ENCODE results near the gene RAB1B.

Gene RAB1B

GRCh38 chr11:66287211-66287888 is 18.9 kb downstream of the RAB1B start:
- DNase-seq (no peak), ATAC-seq (replicated peaks) (no peak)
- H3K27ac Mint-ChIP-seq, result no peak overlapping the region
- H3K36me3 Mint-ChIP-seq (ENCODE audit: insufficient read depth), result peaks cover 38% of the 10 kb centered on the region
- H3K4me3 Mint-ChIP-seq, result peak overlapping the region; percentile 87 to 89
- peaks cover 1 to 3% of the 10 kb centered on the region in 2 donors for H3K27me3 Mint-ChIP-seq
- H3K4me1 Mint-ChIP-seq (ENCODE audit: low read depth in 2 of 2), result peaks cover 36 to 40% of the 10 kb centered on the region in 2 donors
- H3K9me3 Mint-ChIP-seq, result no peaks in the 10 kb centered on the region

- Mint-ChIP-seq H3K27me3 (peaks cover 9 to 10% of the 10 kb centered on the region in 2 donors), H3K4me1 (ENCODE audit: low read depth in 2 of 2) (peaks cover 34 to 39% of the 10 kb centered on the region in 2 donors), H3K4me3 (peak overlapping the region; percentile 87 to 89), H3K27ac (peak overlapping the region; percentile 89 to 93), H3K36me3 (ENCODE audit: insufficient read depth) (peaks cover 30% of the 10 kb centered on the region), H3K9me3 (no peaks in the 10 kb centered on the region)
- DNase-seq (no peak), ATAC-seq (replicated peaks) (no peak)
Observed at GRCh38 chr11:66287889-66288670, 19.6 kb downstream of the RAB1B start.

GRCh38 chr11:66288671-66289547 is 20.5 kb downstream of the RAB1B start, which contains the start of gene YIF1A:
YIF1A (minus strand) TSS chr11:66289143; CDS start chr11:66288985, 158 bp downstream.
- H3K4me1 Mint-ChIP-seq (ENCODE audit: low read depth in 2 of 2), result peaks cover 31 to 40% of the 10 kb centered on the region in 2 donors

GRCh38 chr11:66289548-66290329 is 21.3 kb downstream of the RAB1B start:
- ATAC-seq (replicated peaks) (peak; percentile 48), DNase-seq (peak in 2 of 3 experiments; percentile 66)
- Mint-ChIP-seq H3K27me3 (peaks cover 16 to 25% of the 10 kb centered on the region in 2 donors), H3K4me1 (ENCODE audit: low read depth in 2 of 2) (peaks cover 31 to 38% of the 10 kb centered on the region in 2 donors), H3K9me3 (no peaks in the 10 kb centered on the region), H3K4me3 (peak overlapping the region; percentile 87 to 89), H3K27ac (peak overlapping the region; percentile 89 to 93), H3K36me3 (ENCODE audit: insufficient read depth) (peaks cover 19% of the 10 kb centered on the region)

More at GRCh38 chr11:66288671-66289547, 20.5 kb downstream of the RAB1B start, which contains the start of gene YIF1A:
- ATAC-seq (replicated peaks), result peak; percentile 88
- H3K9me3 Mint-ChIP-seq, result no peaks in the 10 kb centered on the region
- peak within 1 kb of the TSS; percentile 89 to 93 for H3K27ac Mint-ChIP-seq
- peak; percentile 96 to 98 (median 97) for DNase-seq
- peaks cover 27% of the 10 kb centered on the region for H3K36me3 Mint-ChIP-seq (ENCODE audit: insufficient read depth)
- H3K4me3 Mint-ChIP-seq, result peak within 1 kb of the TSS; percentile 87 to 89
- H3K27me3 Mint-ChIP-seq, result peaks cover 16 to 18% of the 10 kb centered on the region in 2 donors

- Mint-ChIP-seq H3K4me1 (ENCODE audit: low read depth in 2 of 2) (peaks cover 31 to 38% of the 10 kb centered on the region in 2 donors), H3K27me3 (peaks cover 16 to 27% of the 10 kb centered on the region in 2 donors), H3K4me3 (peak overlapping the region; percentile 87 to 89), H3K9me3 (no peaks in the 10 kb centered on the region), H3K36me3 (ENCODE audit: insufficient read depth) (peaks cover 17% of the 10 kb centered on the region), H3K27ac (peak overlapping the region in 1 of 2 donors; percentile 89)
- ATAC-seq (replicated peaks) (no peak), DNase-seq (no peak)
Observed at GRCh38 chr11:66290330-66290621, 21.8 kb downstream of the RAB1B start.

GRCh38 chr11:66291303-66291705 is 22.9 kb downstream of the RAB1B start:
- Mint-ChIP-seq H3K27ac (no peak overlapping the region), H3K36me3 (ENCODE audit: insufficient read depth) (peaks cover 16% of the 10 kb centered on the region), H3K9me3 (no peaks in the 10 kb centered on the region), H3K27me3 (peaks cover 16 to 32% of the 10 kb centered on the region in 2 donors), H3K4me3 (peak overlapping the region in 1 of 2 donors; percentile 89), H3K4me1 (ENCODE audit: low read depth in 2 of 2) (peaks cover 31 to 38% of the 10 kb centered on the region in 2 donors)
- DNase-seq (no peak), ATAC-seq (replicated peaks) (no peak)

GRCh38 chr11:66291706-66292542 is 23.5 kb downstream of the RAB1B start, which contains the start of gene TMEM151A:
TMEM151A (plus strand) TSS chr11:66291894; CDS start chr11:66292014, 120 bp downstream.
- peaks cover 16% of the 10 kb centered on the region for H3K36me3 Mint-ChIP-seq (ENCODE audit: insufficient read depth)
- H3K9me3 Mint-ChIP-seq, result no peaks in the 10 kb centered on the region
- H3K4me1 Mint-ChIP-seq (ENCODE audit: low read depth in 2 of 2), result peaks cover 31 to 35% of the 10 kb centered on the region in 2 donors
- peak within 1 kb of the TSS; percentile 87 to 89 for H3K4me3 Mint-ChIP-seq
- ATAC-seq (replicated peaks) (no peak), DNase-seq (no peak)
- peaks cover 16 to 36% of the 10 kb centered on the region in 2 donors for H3K27me3 Mint-ChIP-seq
- peak within 1 kb of the TSS in 1 of 2 donors; percentile 35 for H3K27ac Mint-ChIP-seq

GRCh38 chr11:66292543-66293332 is 24.3 kb downstream of the RAB1B start:
- Mint-ChIP-seq H3K9me3 (no peaks in the 10 kb centered on the region), H3K4me1 (ENCODE audit: low read depth in 2 of 2) (peaks cover 31 to 35% of the 10 kb centered on the region in 2 donors), H3K27me3 (peaks cover 16 to 36% of the 10 kb centered on the region in 2 donors), H3K27ac (peak overlapping the region in 1 of 2 donors; percentile 35), H3K4me3 (peak overlapping the region; percentile 32 to 37), H3K36me3 (ENCODE audit: insufficient read depth) (peaks cover 13% of the 10 kb centered on the region)
- DNase-seq (no peak), ATAC-seq (replicated peaks) (no peak)

GRCh38 chr11:66293352-66293751 is 24.9 kb downstream of the RAB1B start:
- H3K4me3 Mint-ChIP-seq, result peak overlapping the region; percentile 49 to 59
- peaks cover 7% of the 10 kb centered on the region for H3K36me3 Mint-ChIP-seq (ENCODE audit: insufficient read depth)

GRCh38 chr11:66293777-66294625 is 25.6 kb downstream of the RAB1B start:
- Mint-ChIP-seq H3K27ac (no peak overlapping the region), H3K4me3 (peak overlapping the region in 1 of 2 donors; percentile 49), H3K27me3 (peaks cover 16 to 36% of the 10 kb centered on the region in 2 donors), H3K36me3 (ENCODE audit: insufficient read depth) (peaks cover 4% of the 10 kb centered on the region), H3K4me1 (ENCODE audit: low read depth in 2 of 2) (peaks cover 25 to 27% of the 10 kb centered on the region in 2 donors), H3K9me3 (no peaks in the 10 kb centered on the region)
- no peak for ATAC-seq (replicated peaks)
- no peak for DNase-seq

More at GRCh38 chr11:66293352-66293751, 24.9 kb downstream of the RAB1B start:
- no peak for ATAC-seq (replicated peaks)
- DNase-seq, result no peak
- H3K27ac Mint-ChIP-seq, result no peak overlapping the region
- H3K27me3 Mint-ChIP-seq, result peaks cover 16 to 36% of the 10 kb centered on the region in 2 donors
- H3K9me3 Mint-ChIP-seq, result no peaks in the 10 kb centered on the region
- peaks cover 28 to 29% of the 10 kb centered on the region in 2 donors for H3K4me1 Mint-ChIP-seq (ENCODE audit: low read depth in 2 of 2)

Data from effector memory CD8-positive, alpha-beta T cell (primary cell).